ENCODE data around the gene GOLGA1. TPM values are rescaled to one million over a fixed set of nuclear protein-coding genes. Genes with fewer than 3 reads are reported as not detected.

Gene GOLGA1
- total and polyA plus RNA-seq, 9 of the 15 experiments (the other 6 are each of a cell fraction or from before 2014, with no cell fraction given) = 2.9 to 15.9 (median 8.5) TPM

Small RNAs within 50 kb of the gene (small RNA-seq; reads per million reads assigned to genes)
- not detected for gene RNU4-82P

Other genes starting within 250 kb of the GOLGA1 start
- gene NR6A1, start 169.8 kb downstream of the GOLGA1 start, total RNA-seq (2014; rRNA removed) = 23.0 and 34.5 TPM in 2 replicates
- 34.9 and 36.5 TPM in 2 replicates for gene NR6A1, start 169.8 kb downstream of the GOLGA1 start, total RNA-seq (2014; rRNA removed; fragmentation: Illumina TruSeq; extraction: Trizol)
- 36.5 and 38.7 TPM in 2 replicates for gene NR6A1, start 169.8 kb downstream of the GOLGA1 start, total RNA-seq (2015; rRNA removed; fragmentation: Illumina TruSeq; extraction: Trizol)
- gene NR6A1, start 169.8 kb downstream of the GOLGA1 start, total RNA-seq (2021) = 55.4 and 56.7 TPM in 2 replicates
- gene NR6A1, start 169.8 kb downstream of the GOLGA1 start, polyA plus RNA-seq (2011; rRNA removed) = 32.7 and 36.6 TPM in 2 replicates
- gene NR6A1, start 169.8 kb downstream of the GOLGA1 start, polyA plus RNA-seq (2014; fragmentation: Illumina TruSeq; extraction: Trizol) = 24.5 and 28.3 TPM in 2 replicates
- 10 to 100 TPM in 1 of 2 experiments, 1 to 10 TPM in 1; 9.7 to 17.7 TPM for gene NR6A1, start 169.8 kb downstream of the GOLGA1 start, polyA plus RNA-seq (2014; fragmentation: Nextera tagmentation; extraction: Ambion mirVana)
- gene NR6A1, start 169.8 kb downstream of the GOLGA1 start, polyA plus RNA-seq (2014; rRNA removed) = 16.6 and 17.8 TPM in 2 replicates
- not detected in 2 replicates for gene OLFML2A, start 163.9 kb downstream of the GOLGA1 start, total RNA-seq (2014; rRNA removed)
- gene OLFML2A, start 163.9 kb downstream of the GOLGA1 start, total RNA-seq (2014; rRNA removed; fragmentation: Illumina TruSeq; extraction: Trizol) = not detected in 2 replicates
- not detected in 2 replicates for gene OLFML2A, start 163.9 kb downstream of the GOLGA1 start, total RNA-seq (2015; rRNA removed; fragmentation: Illumina TruSeq; extraction: Trizol)
- 0.09 and 0.16 TPM in 2 replicates for gene OLFML2A, start 163.9 kb downstream of the GOLGA1 start, total RNA-seq (2021)
- gene OLFML2A, start 163.9 kb downstream of the GOLGA1 start, polyA plus RNA-seq (2011; rRNA removed) = not detected in 2 replicates
- gene OLFML2A, start 163.9 kb downstream of the GOLGA1 start, polyA plus RNA-seq (2014; fragmentation: Illumina TruSeq; extraction: Trizol) = not detected in 2 replicates
- gene OLFML2A, start 163.9 kb downstream of the GOLGA1 start, polyA plus RNA-seq (2014; fragmentation: Nextera tagmentation; extraction: Ambion mirVana) = not detected
- gene OLFML2A, start 163.9 kb downstream of the GOLGA1 start, polyA plus RNA-seq (2014; rRNA removed) = not detected in 2 replicates
- gene WDR38, start 87.6 kb downstream of the GOLGA1 start, total RNA-seq (2014; rRNA removed) = not detected in 2 replicates
- gene WDR38, start 87.6 kb downstream of the GOLGA1 start, total RNA-seq (2014; rRNA removed; fragmentation: Illumina TruSeq; extraction: Trizol) = not detected in 2 replicates
- not detected in 2 replicates for gene WDR38, start 87.6 kb downstream of the GOLGA1 start, total RNA-seq (2015; rRNA removed; fragmentation: Illumina TruSeq; extraction: Trizol)
- gene WDR38, start 87.6 kb downstream of the GOLGA1 start, total RNA-seq (2021) = not detected in 2 replicates
- gene WDR38, start 87.6 kb downstream of the GOLGA1 start, polyA plus RNA-seq (2011; rRNA removed) = not detected in 2 replicates
- not detected in 2 replicates for gene WDR38, start 87.6 kb downstream of the GOLGA1 start, polyA plus RNA-seq (2014; fragmentation: Illumina TruSeq; extraction: Trizol)
- gene WDR38, start 87.6 kb downstream of the GOLGA1 start, polyA plus RNA-seq (2014; fragmentation: Nextera tagmentation; extraction: Ambion mirVana) = not detected
- not detected in 2 replicates for gene WDR38, start 87.6 kb downstream of the GOLGA1 start, polyA plus RNA-seq (2014; rRNA removed)
- 3,379 and 5,070 TPM in 2 replicates for gene RPL35, start 79.1 kb downstream of the GOLGA1 start, total RNA-seq (2014; rRNA removed)
- gene RPL35, start 79.1 kb downstream of the GOLGA1 start, total RNA-seq (2014; rRNA removed; fragmentation: Illumina TruSeq; extraction: Trizol) = 1,284 and 1,755 TPM in 2 replicates
- 3,383 and 3,546 TPM in 2 replicates for gene RPL35, start 79.1 kb downstream of the GOLGA1 start, total RNA-seq (2015; rRNA removed; fragmentation: Illumina TruSeq; extraction: Trizol)
- gene RPL35, start 79.1 kb downstream of the GOLGA1 start, total RNA-seq (2021) = 2,106 and 2,300 TPM in 2 replicates
- gene RPL35, start 79.1 kb downstream of the GOLGA1 start, polyA plus RNA-seq (2011; rRNA removed) = 2,343 and 2,530 TPM in 2 replicates
- gene RPL35, start 79.1 kb downstream of the GOLGA1 start, polyA plus RNA-seq (2014; fragmentation: Illumina TruSeq; extraction: Trizol) = 3,405 and 3,414 TPM in 2 replicates
- 1,000 to 10,000 TPM; 4,709 to 5,101 TPM for gene RPL35, start 79.1 kb downstream of the GOLGA1 start, polyA plus RNA-seq (2014; fragmentation: Nextera tagmentation; extraction: Ambion mirVana)
- gene RPL35, start 79.1 kb downstream of the GOLGA1 start, polyA plus RNA-seq (2014; rRNA removed) = 4,604 and 5,028 TPM in 2 replicates
- 63.8 and 64.3 TPM in 2 replicates for gene ARPC5L, start 79.0 kb downstream of the GOLGA1 start, total RNA-seq (2014; rRNA removed)
- 56.8 and 63.7 TPM in 2 replicates for gene ARPC5L, start 79.0 kb downstream of the GOLGA1 start, total RNA-seq (2014; rRNA removed; fragmentation: Illumina TruSeq; extraction: Trizol)
- gene ARPC5L, start 79.0 kb downstream of the GOLGA1 start, total RNA-seq (2015; rRNA removed; fragmentation: Illumina TruSeq; extraction: Trizol) = 63.9 and 64.1 TPM in 2 replicates
- 58.1 and 65.2 TPM in 2 replicates for gene ARPC5L, start 79.0 kb downstream of the GOLGA1 start, total RNA-seq (2021)
- 62.9 and 89.7 TPM in 2 replicates for gene ARPC5L, start 79.0 kb downstream of the GOLGA1 start, polyA plus RNA-seq (2011; rRNA removed)
- gene ARPC5L, start 79.0 kb downstream of the GOLGA1 start, polyA plus RNA-seq (2014; fragmentation: Illumina TruSeq; extraction: Trizol) = 50.7 and 51.8 TPM in 2 replicates
- gene ARPC5L, start 79.0 kb downstream of the GOLGA1 start, polyA plus RNA-seq (2014; fragmentation: Nextera tagmentation; extraction: Ambion mirVana) = 10 to 100 TPM; 25.4 to 26.3 TPM
- gene ARPC5L, start 79.0 kb downstream of the GOLGA1 start, polyA plus RNA-seq (2014; rRNA removed) = 111 and 113 TPM in 2 replicates
- 2.3 and 4.0 TPM in 2 replicates for gene SCAI, start 202.4 kb upstream of the GOLGA1 start, total RNA-seq (2014; rRNA removed)
- gene SCAI, start 202.4 kb upstream of the GOLGA1 start, total RNA-seq (2014; rRNA removed; fragmentation: Illumina TruSeq; extraction: Trizol) = 9.7 and 11.4 TPM in 2 replicates
- 6.2 and 7.0 TPM in 2 replicates for gene SCAI, start 202.4 kb upstream of the GOLGA1 start, total RNA-seq (2015; rRNA removed; fragmentation: Illumina TruSeq; extraction: Trizol)
- gene SCAI, start 202.4 kb upstream of the GOLGA1 start, total RNA-seq (2021) = 6.9 and 9.4 TPM in 2 replicates
- gene SCAI, start 202.4 kb upstream of the GOLGA1 start, polyA plus RNA-seq (2011; rRNA removed) = 12.4 and 15.0 TPM in 2 replicates
- 3.1 and 4.1 TPM in 2 replicates for gene SCAI, start 202.4 kb upstream of the GOLGA1 start, polyA plus RNA-seq (2014; fragmentation: Illumina TruSeq; extraction: Trizol)
- under 1 TPM; 0.70 to 0.84 TPM for gene SCAI, start 202.4 kb upstream of the GOLGA1 start, polyA plus RNA-seq (2014; fragmentation: Nextera tagmentation; extraction: Ambion mirVana)
- gene SCAI, start 202.4 kb upstream of the GOLGA1 start, polyA plus RNA-seq (2014; rRNA removed) = 4.2 TPM in 2 replicates
- gene PPP6C, start 248.7 kb upstream of the GOLGA1 start, total RNA-seq (2014; rRNA removed) = 18.8 and 23.1 TPM in 2 replicates
- gene PPP6C, start 248.7 kb upstream of the GOLGA1 start, total RNA-seq (2014; rRNA removed; fragmentation: Illumina TruSeq; extraction: Trizol) = 41.0 and 48.5 TPM in 2 replicates
- 33.7 and 36.5 TPM in 2 replicates for gene PPP6C, start 248.7 kb upstream of the GOLGA1 start, total RNA-seq (2015; rRNA removed; fragmentation: Illumina TruSeq; extraction: Trizol)
- gene PPP6C, start 248.7 kb upstream of the GOLGA1 start, total RNA-seq (2021) = 41.5 and 44.8 TPM in 2 replicates
- 27.4 and 44.8 TPM in 2 replicates for gene PPP6C, start 248.7 kb upstream of the GOLGA1 start, polyA plus RNA-seq (2011; rRNA removed)
- 36.0 and 40.9 TPM in 2 replicates for gene PPP6C, start 248.7 kb upstream of the GOLGA1 start, polyA plus RNA-seq (2014; fragmentation: Illumina TruSeq; extraction: Trizol)
- 10 to 100 TPM; 35.0 to 38.3 TPM for gene PPP6C, start 248.7 kb upstream of the GOLGA1 start, polyA plus RNA-seq (2014; fragmentation: Nextera tagmentation; extraction: Ambion mirVana)
- 25.4 and 30.0 TPM in 2 replicates for gene PPP6C, start 248.7 kb upstream of the GOLGA1 start, polyA plus RNA-seq (2014; rRNA removed)